ENCODE results near the gene NUDT19.
"Not testable (repeated sequence)": the region's sequence is repeated elsewhere in the genome, so short reads cannot be mapped to it uniquely, and the experiment has no call there.

The NUDT19 gene

GRCh38 chr19:32691291-32691951 lies at the start of gene NUDT19:
NUDT19 (plus strand) TSS chr19:32691821; CDS start chr19:32691961, 140 bp downstream.
- DNase-seq (ENCODE audit: low read depth): peak; percentile 50

- peak; percentile 30 for DNase-seq (ENCODE audit: low read depth)
These were observed 48.9 kb upstream of the NUDT19 start for GRCh38 chr19:32642771-32643170.

- DNase-seq (ENCODE audit: low read depth): no peak
These were observed 45.1 kb upstream of the NUDT19 start for GRCh38 chr19:32646556-32646955.

GRCh38 chr19:32647361-32647760 lies 44.3 kb upstream of the NUDT19 start:
- DNase-seq (ENCODE audit: low read depth): no peak

GRCh38 chr19:32649751-32650150 lies 41.9 kb upstream of the NUDT19 start:
- no peak for DNase-seq (ENCODE audit: low read depth)

GRCh38 chr19:32650671-32651070 lies 41.0 kb upstream of the NUDT19 start:
- no peak for DNase-seq (ENCODE audit: low read depth)

GRCh38 chr19:32651729-32652140 lies 39.9 kb upstream of the NUDT19 start:
- DNase-seq (ENCODE audit: low read depth): no peak

- DNase-seq (ENCODE audit: low read depth): not testable (repeated sequence)
These were observed 39.3 kb upstream of the NUDT19 start for GRCh38 chr19:32652331-32652730.

- no peak for DNase-seq (ENCODE audit: low read depth)
These were observed 38.6 kb upstream of the NUDT19 start for GRCh38 chr19:32652894-32653598.

GRCh38 chr19:32653599-32653915 lies 38.1 kb upstream of the NUDT19 start:
- DNase-seq (ENCODE audit: low read depth): no peak

GRCh38 chr19:32656379-32656778 lies 35.2 kb upstream of the NUDT19 start:
- DNase-seq (ENCODE audit: low read depth): not testable (repeated sequence)

- no peak for DNase-seq (ENCODE audit: low read depth)
These were observed 33.5 kb upstream of the NUDT19 start for GRCh38 chr19:32658075-32658474.

GRCh38 chr19:32658527-32658926 lies 33.1 kb upstream of the NUDT19 start:
- no peak for DNase-seq (ENCODE audit: low read depth)

GRCh38 chr19:32661318-32661717 lies 30.3 kb upstream of the NUDT19 start:
- no peak for DNase-seq (ENCODE audit: low read depth)

GRCh38 chr19:32662186-32662585 lies 29.4 kb upstream of the NUDT19 start:
- no peak for DNase-seq (ENCODE audit: low read depth)

- no peak for DNase-seq (ENCODE audit: low read depth)
These were observed 25.5 kb upstream of the NUDT19 start for GRCh38 chr19:32666084-32666483.

- no peak for DNase-seq (ENCODE audit: low read depth)
These were observed 22.3 kb upstream of the NUDT19 start for GRCh38 chr19:32669310-32669709.

- DNase-seq (ENCODE audit: low read depth): no peak
These were observed 19.6 kb upstream of the NUDT19 start for GRCh38 chr19:32671883-32672593.

GRCh38 chr19:32672841-32673240 lies 18.8 kb upstream of the NUDT19 start:
- DNase-seq (ENCODE audit: low read depth): no peak

- no peak for DNase-seq (ENCODE audit: low read depth)
These were observed 18.0 kb upstream of the NUDT19 start for GRCh38 chr19:32673573-32673972.

GRCh38 chr19:32674153-32674930 lies 17.3 kb upstream of the NUDT19 start:
- no peak for DNase-seq (ENCODE audit: low read depth)

GRCh38 chr19:32674931-32675719 lies 16.5 kb upstream of the NUDT19 start, which contains the start of gene ANKRD27:
ANKRD27 (minus strand) TSS chr19:32675180; CDS start chr19:32659015, 16,165 bp downstream.
- DNase-seq (ENCODE audit: low read depth): peak; percentile 94

Data from T-helper 22 cell (primary cell).